Stimulated activated CD4-positive, alpha-beta T cell treated with anti-CD3 and anti-CD28 coated beads, Interleukin-15, amount 100 ng/mL, for 1 hour (primary cell): ENCODE data around the gene DAG1.
"Not testable (repeated sequence)": the region's sequence is repeated elsewhere in the genome, so short reads cannot be mapped to it uniquely, and the experiment has no call there.

ENCODE experiments used
- DNase-seq, 2 donors: peaks; one replicate each; pipeline ENCODE4 v3.0.0-alpha.2; 2020; ENCODE audit warnings: low read depth in 1 of 2, low spot score in 1 of 2

The DAG1 gene

GRCh38 chr3:49469037-49469935 is 781 bp upstream of the DAG1 start:
- DNase-seq, result no peak

- no peak for DNase-seq
Measured at GRCh38 chr3:49470714-49471420, 800 bp downstream of the DAG1 start.

DNA sequence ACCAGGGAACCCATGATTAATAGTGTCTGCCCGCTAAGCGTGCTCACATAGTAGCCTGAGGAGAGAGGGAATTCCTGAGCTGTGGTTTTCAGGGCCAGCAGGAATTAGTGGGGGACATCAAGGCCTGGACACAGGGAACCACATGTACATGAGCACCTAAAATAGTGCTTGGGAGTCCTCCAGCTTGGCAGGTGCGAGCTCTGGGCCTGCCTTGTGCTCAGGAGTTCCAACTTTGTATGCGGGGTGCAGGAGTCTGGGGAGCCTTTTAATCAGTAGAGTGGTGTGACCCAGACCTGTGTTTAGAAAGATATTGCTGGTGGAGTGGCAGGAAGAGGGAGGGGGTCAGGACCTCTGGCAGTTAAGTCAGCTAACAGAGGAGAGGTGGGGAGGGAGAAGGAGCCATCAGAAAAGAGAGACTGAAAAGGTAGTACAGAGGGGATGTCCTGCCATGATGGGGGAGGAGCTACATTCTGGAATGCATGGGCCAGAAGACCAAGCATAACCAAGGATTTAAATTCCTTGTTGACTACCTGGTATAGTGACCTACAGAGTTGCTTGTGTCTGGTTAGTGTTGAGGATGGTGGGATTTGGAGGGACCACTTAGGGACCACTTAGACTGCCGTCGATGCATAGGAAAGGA is 1.9 kb downstream of the DAG1 start:
- no peak for DNase-seq

DNA sequence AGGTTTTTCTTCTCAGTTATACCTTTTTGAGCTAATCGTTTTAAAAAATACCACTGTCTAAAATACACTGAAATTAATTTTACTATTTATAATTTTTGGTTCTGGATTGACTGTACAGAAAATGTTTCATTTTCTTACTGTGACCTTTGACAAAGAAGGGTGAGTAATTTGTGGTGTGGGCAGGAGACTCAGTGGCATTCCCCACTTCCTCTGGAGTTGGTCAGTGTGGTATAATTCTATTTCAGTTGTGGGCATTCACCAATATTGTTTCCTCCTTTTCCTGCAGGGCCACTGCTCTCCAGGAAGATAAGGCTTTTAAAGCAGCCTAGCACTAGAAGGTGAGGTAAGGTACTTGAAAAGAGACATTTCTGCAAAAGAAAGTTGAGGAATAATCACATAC is 6.5 kb downstream of the DAG1 start:
- no peak for DNase-seq

- DNase-seq, result no peak
Measured at GRCh38 chr3:49482766-49483165, 12.7 kb downstream of the DAG1 start.

GRCh38 chr3:49484471-49484870 is 14.4 kb downstream of the DAG1 start:
- no peak for DNase-seq

DNA sequence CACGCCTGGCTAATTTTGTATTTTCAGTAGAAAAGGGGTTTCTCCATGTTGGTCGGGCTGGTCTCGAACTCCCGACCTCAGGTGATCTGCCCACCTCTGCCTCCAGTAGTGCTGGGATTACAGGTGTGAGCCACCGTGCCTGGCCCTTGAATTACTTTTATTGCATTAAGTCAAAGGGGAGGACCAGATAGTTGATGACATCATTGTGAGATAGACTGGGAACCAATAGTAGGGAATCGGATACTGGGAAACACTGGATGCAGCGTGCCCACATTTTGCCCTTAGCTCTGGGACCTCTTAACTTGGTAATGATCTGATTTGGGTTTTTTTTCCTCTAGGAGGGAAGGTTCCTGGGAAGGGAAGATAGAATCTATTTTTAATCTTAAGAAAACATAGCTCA is 19.2 kb downstream of the DAG1 start:
- DNase-seq, result no peak

DNA sequence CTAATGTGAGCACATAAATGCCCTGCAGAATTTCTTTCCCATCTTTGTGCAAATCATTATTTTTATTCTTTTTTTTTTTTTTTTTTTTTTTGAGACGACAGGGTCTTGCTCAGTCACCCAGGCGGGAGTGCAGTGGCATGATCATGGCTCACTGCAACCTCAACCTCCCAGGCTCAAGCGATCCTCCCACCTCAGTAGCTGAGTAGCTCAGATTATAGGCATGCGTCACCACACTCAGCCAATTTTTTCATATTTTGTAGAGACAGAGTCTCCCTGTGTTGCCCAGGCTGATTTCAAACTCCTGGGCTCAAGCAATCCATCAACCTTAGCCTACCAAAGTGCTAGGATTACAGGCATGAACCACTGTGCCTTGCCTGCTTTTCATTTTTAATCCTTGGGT is 22.9 kb downstream of the DAG1 start:
- no peak for DNase-seq

- DNase-seq, result no peak
Measured at GRCh38 chr3:49493901-49494300, 23.8 kb downstream of the DAG1 start.

- DNase-seq, result no peak
Measured at GRCh38 chr3:49495023-49495422, 25.0 kb downstream of the DAG1 start.

GRCh38 chr3:49496845-49497244 is 26.8 kb downstream of the DAG1 start:
- DNase-seq, result not testable (repeated sequence)

DNA sequence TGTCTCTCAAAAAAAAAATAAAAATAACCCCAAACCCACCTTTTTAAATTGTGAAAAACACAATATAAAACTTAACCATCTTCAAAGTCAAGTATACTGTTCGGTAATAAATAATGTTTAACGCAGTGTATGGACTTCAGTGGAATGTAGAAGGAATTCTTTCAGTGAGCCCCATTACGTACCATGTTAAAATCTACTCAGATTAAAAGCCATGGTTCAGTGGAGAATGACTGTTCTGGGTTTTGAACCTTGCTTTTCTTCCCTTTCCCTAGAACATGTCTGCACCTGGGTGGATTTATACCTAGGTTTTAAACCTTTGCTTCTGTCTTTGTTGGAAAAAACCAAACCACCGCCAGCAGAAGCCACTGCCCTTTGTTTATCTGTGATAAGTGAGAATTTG is 27.5 kb downstream of the DAG1 start:
- DNase-seq, result no peak

DNA sequence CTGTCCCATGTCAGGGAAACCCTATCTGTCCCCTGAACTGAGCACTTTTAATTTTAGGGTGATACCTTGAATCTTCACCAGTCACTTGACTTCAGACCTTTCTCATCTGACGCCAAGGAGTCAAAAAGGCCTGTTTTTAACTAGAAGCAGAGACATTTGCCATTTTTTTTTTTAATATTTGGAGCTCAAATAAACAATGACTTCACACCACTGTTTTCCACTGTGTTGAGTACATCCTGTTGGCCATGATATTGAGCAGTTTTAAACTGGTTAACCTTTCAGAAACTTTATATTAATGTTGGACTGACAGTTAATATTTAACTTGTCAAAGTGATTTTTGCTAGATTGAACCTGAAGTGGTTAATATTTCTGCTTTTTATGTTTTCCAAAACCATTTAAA is 28.2 kb downstream of the DAG1 start:
- DNase-seq, result no peak

GRCh38 chr3:49498648-49499047 is 28.6 kb downstream of the DAG1 start:
- DNase-seq, result no peak

DNA sequence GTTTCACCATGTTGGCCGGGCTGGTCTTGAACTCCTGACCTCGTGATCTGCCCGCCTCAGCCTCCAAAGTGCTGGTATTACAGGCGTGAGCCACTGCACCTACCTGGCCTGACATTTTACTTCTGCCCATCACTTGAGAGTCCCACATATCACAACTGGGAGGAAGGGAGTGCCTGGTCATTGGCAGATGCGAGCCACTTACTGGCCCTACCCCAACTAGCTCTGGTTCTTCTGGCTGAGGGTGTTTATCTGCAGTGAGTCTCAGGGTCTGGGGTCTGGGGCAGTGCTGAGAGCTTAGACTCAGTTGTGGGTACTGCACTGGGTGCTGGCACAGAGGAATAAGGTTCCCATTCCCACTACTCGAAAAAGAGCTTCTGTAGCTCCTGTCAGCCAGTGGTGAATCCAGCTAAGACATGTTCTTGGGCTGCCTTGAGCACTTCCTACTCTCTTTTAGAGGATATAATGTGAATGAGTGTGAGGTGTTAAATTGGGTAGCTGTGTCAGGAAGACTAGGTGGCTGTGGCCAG is 30.2 kb downstream of the DAG1 start:
- DNase-seq, result no peak

DNA sequence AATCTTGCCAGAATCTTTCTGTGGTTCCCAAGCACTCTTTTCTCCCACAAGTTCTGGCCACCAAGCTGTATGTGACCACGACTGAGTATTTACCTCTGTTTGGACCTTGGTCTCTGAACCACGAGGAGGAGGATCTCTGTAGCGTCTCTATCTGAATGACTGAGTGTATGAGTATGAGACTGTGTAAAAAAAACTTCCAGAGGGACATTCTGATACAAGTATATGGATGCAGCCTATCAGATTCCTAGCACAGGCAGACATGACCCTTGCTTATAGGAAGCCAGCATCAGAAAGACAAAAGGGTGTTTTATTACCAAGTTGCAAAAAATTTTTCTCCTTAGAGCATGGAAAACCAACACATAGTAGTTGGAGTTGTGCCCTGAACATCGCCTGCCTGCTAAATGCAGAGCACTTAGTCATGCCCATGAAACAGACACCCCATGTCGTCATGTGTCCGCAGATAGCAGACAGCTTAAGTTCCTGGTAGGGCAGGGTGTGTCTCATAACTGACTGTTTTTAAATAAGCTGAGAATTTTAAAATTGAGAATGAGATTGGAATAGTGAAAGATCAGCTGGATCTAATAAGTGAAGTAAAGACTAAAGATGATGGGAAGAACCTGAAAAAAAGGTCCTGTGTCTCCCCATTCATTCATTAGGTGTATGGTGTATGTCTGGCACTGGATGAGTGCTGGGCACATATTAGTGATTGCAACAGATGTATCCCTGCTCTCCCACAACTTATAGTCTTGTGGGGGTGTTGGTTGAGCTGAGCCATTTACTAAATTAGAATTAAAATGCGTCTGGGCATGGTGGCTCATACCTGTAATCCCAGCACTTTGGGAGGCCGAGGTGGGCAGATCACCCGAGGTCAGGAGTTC is 30.9 kb downstream of the DAG1 start:
- DNase-seq, result no peak

DNA sequence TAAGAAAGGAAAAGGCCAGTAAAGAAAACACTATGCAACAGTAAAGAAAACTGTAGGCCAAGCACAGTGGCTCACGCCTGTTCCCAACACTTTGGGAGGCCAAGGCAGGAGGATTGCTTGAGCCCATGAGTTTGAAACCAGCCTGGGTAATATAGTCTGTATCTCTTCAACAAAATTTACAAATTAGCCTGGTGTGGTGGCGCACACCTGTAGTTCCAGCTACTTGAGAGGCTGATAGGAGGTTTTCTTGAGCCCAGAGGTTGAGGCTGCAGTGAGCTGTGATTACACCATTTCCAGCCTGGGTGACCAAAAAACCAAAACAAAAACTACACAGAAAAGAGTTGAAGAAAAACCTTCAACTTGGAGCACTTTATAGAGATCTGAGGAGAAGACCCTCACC is 31.8 kb downstream of the DAG1 start:
- DNase-seq, result no peak

GRCh38 chr3:49506906-49507305 is 36.8 kb downstream of the DAG1 start:
- no peak for DNase-seq

DNA sequence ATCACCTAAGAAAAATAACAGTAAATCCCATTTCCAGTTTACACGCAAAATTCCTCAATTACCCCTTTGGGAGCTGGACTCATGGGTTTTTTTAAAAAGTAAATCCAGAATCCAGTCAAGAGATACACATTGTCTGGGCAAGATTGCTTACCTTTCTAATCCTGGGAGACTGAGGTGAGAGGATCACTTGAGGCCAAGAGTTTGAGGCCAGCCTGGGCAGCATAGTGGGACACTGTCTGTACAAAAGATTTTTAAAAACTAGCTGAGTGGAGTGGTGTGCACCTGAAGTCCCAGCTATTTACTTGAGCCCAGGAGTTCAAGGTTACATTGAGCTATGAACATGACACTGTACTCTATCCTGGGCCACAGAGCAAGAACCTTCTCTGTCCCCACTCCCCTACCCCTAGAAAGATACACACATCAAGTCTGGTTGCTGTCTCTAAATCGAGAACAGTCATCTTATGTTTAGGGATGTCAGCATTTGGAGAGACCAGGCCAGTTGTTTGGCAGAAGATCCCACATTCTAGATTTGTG is 39.0 kb downstream of the DAG1 start:
- DNase-seq, result no peak

DNA sequence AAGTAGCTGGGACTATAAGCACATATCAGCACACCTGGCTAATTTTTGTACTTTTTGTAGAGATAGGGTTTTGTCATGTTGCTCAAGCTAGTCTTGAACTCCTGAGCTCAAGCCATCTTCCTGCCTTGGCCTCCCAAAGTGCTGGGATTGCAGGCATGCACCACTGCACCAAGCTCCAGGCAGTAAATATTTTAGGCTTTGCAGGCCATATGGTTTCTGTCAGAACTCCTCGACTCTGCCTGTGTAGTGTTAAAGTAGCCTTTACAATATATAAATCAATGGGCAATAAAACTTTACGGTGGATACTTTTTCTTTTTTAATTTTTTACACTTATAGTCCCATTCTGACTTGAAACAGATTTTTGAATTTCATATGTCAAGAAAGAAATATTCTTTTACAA is 41.6 kb downstream of the DAG1 start:
- DNase-seq, result no peak
